ENCODE data around the gene MADCAM1.

DNA sequence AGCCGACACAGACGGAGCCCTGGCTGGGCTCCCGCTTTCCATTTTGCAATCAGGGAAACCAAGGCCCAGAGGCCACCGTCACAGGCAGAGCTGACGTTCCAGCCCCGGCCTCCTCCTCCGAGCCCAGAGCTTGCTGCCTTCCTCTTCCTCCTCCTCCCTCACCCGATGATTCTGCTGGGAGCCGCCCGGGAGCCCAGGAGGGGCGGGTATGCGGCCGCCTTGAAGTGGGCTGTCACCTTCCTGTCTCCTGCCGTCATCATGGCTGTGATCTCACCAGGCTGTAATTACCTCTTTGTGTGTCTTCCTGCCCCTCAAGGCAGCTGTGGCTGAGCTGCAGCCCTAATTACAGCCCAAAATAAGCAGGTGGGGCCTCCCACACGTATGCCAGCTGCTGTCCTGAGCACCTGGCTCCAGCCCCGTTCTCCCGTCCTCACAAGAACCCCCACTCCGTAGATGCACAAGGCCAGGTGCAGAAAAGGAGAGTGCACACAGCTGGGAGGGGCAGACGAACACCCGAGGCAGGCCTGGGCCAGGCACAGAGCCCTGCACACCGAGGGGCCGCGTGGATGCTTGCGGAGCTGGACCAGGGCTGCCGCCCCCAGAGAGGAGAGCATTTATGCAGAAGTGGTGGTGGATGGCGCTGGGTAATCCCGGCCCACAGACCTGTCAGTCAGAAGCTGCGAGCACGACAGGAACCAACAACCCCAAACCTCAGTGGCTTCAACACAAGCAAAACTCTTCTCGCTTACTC, 15.0 kb downstream of the MADCAM1 start:
- no peak for TF ChIP-seq EZH2phosphoT487 (IDR thresholded peaks at IDR 0.05; ENCODE audit: borderline replicate concordance)
- TF ChIP-seq, protein P1, sequence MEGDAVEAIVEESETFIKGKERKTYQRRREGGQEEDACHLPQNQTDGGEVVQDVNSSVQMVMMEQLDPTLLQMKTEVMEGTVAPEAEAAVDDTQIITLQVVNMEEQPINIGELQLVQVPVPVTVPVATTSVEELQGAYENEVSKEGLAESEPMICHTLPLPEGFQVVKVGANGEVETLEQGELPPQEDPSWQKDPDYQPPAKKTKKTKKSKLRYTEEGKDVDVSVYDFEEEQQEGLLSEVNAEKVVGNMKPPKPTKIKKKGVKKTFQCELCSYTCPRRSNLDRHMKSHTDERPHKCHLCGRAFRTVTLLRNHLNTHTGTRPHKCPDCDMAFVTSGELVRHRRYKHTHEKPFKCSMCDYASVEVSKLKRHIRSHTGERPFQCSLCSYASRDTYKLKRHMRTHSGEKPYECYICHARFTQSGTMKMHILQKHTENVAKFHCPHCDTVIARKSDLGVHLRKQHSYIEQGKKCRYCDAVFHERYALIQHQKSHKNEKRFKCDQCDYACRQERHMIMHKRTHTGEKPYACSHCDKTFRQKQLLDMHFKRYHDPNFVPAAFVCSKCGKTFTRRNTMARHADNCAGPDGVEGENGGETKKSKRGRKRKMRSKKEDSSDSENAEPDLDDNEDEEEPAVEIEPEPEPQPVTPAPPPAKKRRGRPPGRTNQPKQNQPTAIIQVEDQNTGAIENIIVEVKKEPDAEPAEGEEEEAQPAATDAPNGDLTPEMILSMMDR (conservative IDR thresholded peaks at IDR 0.05; ENCODE audit: low read length), result no peak
